H7 (cell line): ENCODE results near the gene ARHGEF10L. TPM values are rescaled to one million over a fixed set of nuclear protein-coding genes. Genes with fewer than 3 reads are reported as not detected.

ENCODE experiments used
- DNase-seq: peaks from one replicate; pipeline ENCODE4 v3.0.0; 2012
- H3K27me3 ChIP-seq: 2 replicates; pipeline ENCODE4 v1.6.0; 2011; ENCODE audit warnings: mild to moderate bottlenecking, low read length; ENCODE audit not compliant: control insufficient read depth, insufficient read depth
- H3K36me3 ChIP-seq: replicated peaks from 2 replicates; pipeline ENCODE4 v1.5.1; 2011; ENCODE audit warnings: low read length; ENCODE audit not compliant: control insufficient read depth, insufficient read depth
- H3K4me3 ChIP-seq: 2 replicates; pipeline ENCODE4 v1.5.1; 2011; ENCODE audit warnings: low read depth, mild to moderate bottlenecking, control low read depth, low read length, moderate library complexity; ENCODE audit not compliant: insufficient read depth
- total RNA-seq: library from RNA; depleted of rRNA; stranded (reverse); fragments of >200 nt; shearing (Covaris generic); gene quantifications from 2 replicates; pipeline ENCODE4 v1.2.3, GENCODE V29; 2014

Gene ARHGEF10L
- total RNA-seq, 1 experiment from 2014 or later = 54.8 TPM

- Histone ChIP-seq H3K4me3 (no peak overlapping the region), H3K27me3 (no peaks in the 10 kb centered on the region), H3K36me3 (peaks cover 29% of the 10 kb centered on the region)
- no peak for DNase-seq
Observed at GRCh38 chr1:17655922-17656321, 116.4 kb downstream of the ARHGEF10L start.

- no peak overlapping the region for H3K4me3 ChIP-seq
- peaks cover 31% of the 10 kb centered on the region for H3K36me3 ChIP-seq
- H3K27me3 ChIP-seq = no peaks in the 10 kb centered on the region
- no peak for DNase-seq
Observed at GRCh38 chr1:17657436-17657835, 117.9 kb downstream of the ARHGEF10L start.

DNA sequence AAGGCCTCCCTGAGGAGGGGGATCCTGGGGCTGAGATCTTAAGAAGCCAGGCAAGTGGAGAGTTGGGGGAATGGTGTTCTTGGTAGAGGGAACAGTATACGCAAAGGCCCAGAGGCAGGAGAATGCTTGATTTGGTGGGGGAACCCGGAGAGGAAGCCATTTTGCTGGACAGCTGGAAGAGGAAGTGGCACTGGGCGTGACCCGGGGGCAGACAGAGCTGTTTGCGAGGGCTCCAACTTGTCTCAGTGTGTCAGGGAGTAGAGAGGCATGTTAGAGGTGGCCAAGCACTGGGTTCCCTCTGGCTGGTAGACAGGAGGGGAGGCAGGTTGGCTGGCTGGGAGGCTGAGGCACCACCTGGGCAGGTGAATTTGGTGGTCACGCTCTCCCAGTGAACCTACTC lies 119.3 kb downstream of the ARHGEF10L start:
- Histone ChIP-seq H3K4me3 (no peak overlapping the region), H3K27me3 (no peaks in the 10 kb centered on the region), H3K36me3 (peaks cover 27% of the 10 kb centered on the region)
- DNase-seq = no peak

- DNase-seq = peak; percentile 96
- H3K27me3 ChIP-seq = no peaks in the 10 kb centered on the region
- no peak overlapping the region for H3K4me3 ChIP-seq
- H3K36me3 ChIP-seq = peaks cover 27% of the 10 kb centered on the region
Observed at GRCh38 chr1:17661546-17662157, 122.2 kb downstream of the ARHGEF10L start.

DNA sequence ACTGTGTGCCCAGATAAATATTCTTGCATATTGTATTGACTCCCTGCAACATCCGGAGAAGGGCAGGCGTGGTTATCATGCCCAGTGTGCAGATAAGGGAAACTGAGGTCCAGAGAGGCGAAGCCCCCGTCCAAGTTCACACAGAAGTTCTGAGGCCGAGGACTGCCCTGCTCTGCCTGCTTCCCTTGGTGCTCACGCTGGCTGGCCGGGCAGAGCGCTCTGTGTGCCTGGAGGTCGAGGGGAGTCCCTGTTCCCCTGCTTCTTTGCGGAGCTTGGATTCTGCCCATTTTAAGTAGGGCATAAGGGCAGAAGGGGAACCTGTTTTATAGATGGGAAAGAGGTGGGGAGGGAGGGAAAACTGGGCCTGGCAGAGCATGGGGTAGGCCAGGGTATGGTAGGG lies 122.8 kb downstream of the ARHGEF10L start:
- Histone ChIP-seq H3K36me3 (peaks cover 22% of the 10 kb centered on the region), H3K27me3 (no peaks in the 10 kb centered on the region), H3K4me3 (no peak overlapping the region)
- no peak for DNase-seq

- H3K36me3 ChIP-seq = peaks cover 22% of the 10 kb centered on the region
- H3K27me3 ChIP-seq = no peaks in the 10 kb centered on the region
- no peak overlapping the region for H3K4me3 ChIP-seq
- no peak for DNase-seq
Observed at GRCh38 chr1:17662786-17663185, 123.3 kb downstream of the ARHGEF10L start.

DNA sequence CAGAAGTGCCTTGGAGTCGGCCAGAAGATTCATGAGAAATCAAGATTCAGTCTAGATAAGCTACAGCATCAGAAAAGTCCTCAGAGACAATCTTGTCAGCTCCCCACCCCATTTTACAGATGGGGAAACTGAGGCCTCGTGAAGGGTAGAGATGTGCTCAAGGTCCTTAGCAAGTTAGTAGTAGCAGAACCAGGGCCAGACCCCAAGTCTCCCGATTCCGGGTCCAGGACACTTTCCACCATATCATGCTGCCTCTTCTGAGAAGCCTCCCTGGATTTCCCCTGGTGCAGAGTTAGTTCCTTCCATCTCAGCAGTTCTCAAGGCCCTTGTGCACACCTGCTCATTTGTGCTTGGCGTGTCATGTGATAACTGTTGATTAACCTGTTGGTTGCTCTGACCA lies 124.1 kb downstream of the ARHGEF10L start:
- no peak overlapping the region for H3K4me3 ChIP-seq
- no peak for DNase-seq
- peaks cover 19% of the 10 kb centered on the region for H3K36me3 ChIP-seq
- no peaks in the 10 kb centered on the region for H3K27me3 ChIP-seq

DNA sequence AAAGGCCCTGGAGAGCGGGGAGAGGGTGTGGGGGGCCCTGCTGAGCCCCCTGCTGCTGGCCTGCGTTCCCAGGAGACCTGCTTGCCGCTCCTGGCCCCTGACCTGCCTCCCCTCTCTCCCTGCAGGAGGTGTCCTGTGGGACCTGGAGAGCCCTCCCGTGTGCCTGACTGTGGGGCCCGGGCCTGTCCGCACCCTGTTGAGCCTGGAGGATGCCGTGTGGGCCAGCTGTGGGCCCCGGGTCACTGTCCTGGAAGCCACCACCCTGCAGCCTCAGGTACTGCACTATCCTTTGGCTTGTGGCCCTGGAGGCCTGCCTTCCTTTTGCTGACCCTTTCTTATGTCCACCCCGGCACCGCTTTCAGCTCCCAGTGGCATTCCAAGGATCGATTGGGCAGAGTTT lies 124.8 kb downstream of the ARHGEF10L start:
- peak; percentile 77 for DNase-seq
- peaks cover 18% of the 10 kb centered on the region for H3K36me3 ChIP-seq
- H3K27me3 ChIP-seq = no peaks in the 10 kb centered on the region

DNA sequence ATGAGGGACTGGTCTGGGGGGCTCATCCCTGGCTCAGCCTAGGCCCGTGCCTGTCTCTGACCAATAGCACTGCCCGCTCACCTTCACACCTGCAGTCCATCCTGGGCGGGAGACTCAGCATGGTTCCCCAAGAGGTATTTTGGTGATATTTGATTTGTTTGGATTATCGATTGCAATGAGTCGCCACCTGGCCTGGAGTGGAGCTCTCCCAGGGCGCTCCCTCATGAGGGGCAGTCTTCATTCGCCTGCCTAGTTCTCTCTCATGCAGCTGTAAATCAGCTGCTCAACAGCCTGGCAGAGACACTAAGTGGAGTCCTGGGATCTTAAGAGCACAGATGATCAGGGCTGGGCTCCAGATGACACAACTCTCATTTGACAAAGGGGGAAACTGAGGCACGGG lies 125.6 kb downstream of the ARHGEF10L start:
- peaks cover 15% of the 10 kb centered on the region for H3K36me3 ChIP-seq
- no peak for DNase-seq
- no peaks in the 10 kb centered on the region for H3K27me3 ChIP-seq
- H3K4me3 ChIP-seq = no peak overlapping the region

More for the DNA sequence above, 124.8 kb downstream of the ARHGEF10L start:
- no peak overlapping the region for H3K4me3 ChIP-seq

DNA sequence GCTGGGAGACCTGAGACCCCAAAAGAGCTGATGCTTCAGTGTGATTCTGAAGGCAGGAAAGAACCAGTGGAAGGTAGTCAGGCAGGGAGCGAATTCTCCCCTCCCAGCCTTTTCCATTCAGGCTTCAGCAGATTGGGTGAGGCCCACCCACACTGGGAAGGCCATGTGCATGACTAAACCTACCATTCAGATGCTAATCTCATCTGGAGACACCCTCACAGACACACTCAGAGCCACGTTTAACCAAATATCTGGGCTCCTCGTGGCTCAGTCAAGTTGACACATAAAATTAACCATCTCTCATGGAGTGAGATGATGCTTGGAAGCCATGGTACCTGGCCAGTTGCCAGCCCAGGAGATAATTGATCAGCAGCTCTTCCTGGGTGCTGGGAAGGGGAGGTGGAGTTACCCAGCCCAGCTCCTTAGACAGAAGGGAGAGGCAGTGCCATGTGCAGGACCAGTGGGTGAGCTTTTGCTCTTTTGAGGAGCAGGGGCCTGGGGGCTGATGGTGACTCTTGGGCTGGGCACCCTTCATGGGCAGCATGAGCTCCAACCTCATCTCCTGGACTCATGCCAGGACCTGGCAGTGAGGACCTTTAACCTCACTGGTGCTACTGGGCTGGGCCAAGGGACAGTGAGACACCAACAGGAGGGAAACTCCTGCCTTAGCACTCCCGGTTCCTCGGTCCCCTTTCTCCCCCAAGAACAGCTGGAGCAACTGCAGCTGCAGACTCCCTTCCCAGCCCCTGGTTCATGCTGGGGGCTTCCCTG lies 126.6 kb downstream of the ARHGEF10L start:
- Histone ChIP-seq H3K36me3 (peaks cover 15% of the 10 kb centered on the region), H3K27me3 (no peaks in the 10 kb centered on the region), H3K4me3 (no peak overlapping the region)
- peak; percentile 73 for DNase-seq

- no peak overlapping the region for H3K4me3 ChIP-seq
- H3K27me3 ChIP-seq = no peaks in the 10 kb centered on the region
- H3K36me3 ChIP-seq = peaks cover 13% of the 10 kb centered on the region
- DNase-seq = no peak
Observed at GRCh38 chr1:17667641-17668040, 128.1 kb downstream of the ARHGEF10L start.

DNA sequence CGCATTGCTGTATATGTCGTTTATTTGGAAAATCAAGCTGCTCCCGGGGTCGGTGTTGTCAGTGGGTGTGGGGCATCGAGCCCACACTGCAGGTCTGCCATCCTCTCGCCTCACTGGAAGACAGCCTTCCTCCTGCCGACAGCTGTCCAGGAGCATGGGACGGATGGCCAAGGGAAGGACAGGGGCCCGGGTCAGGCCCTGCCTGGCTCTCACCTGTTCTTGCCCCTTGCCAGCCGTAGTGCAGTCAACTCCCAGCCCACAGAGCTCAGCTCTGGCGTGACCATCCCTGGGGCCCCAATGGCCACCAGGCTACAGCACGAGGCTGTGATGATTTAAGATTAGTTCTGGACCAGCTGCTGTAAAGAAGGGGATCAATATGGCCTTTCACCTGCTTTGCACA lies 128.7 kb downstream of the ARHGEF10L start:
- Histone ChIP-seq H3K27me3 (no peaks in the 10 kb centered on the region), H3K36me3 (peaks cover 13% of the 10 kb centered on the region), H3K4me3 (no peak overlapping the region)
- no peak for DNase-seq

GRCh38 chr1:17668624-17669175 lies 129.2 kb downstream of the ARHGEF10L start:
- no peak overlapping the region for H3K4me3 ChIP-seq
- peaks cover 13% of the 10 kb centered on the region for H3K36me3 ChIP-seq
- DNase-seq = no peak
- H3K27me3 ChIP-seq = no peaks in the 10 kb centered on the region

DNA sequence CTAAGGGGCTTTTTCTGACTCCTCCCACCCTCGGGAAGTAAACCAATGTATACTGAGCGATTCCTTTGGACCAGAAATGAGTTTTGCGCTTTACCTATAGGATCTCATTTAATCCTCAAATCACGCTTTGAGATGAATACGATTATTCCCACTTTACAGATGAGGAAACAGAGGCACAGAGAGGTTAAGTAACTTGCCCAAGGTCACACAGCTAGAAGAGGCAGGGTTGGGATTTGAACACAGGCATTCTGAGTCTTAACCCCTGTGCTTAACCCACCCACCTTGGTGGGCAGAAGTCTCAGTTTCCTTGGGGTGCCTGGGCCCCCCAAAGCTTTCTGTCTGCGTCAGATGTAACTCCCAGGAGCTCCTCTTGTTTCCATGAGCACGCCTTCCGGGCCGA lies 129.8 kb downstream of the ARHGEF10L start:
- Histone ChIP-seq H3K4me3 (no peak overlapping the region), H3K36me3 (peaks cover 12% of the 10 kb centered on the region), H3K27me3 (no peaks in the 10 kb centered on the region)
- DNase-seq = no peak

- Histone ChIP-seq H3K27me3 (no peaks in the 10 kb centered on the region), H3K36me3 (peaks cover 8% of the 10 kb centered on the region), H3K4me3 (no peak overlapping the region)
- DNase-seq = no peak
Observed at GRCh38 chr1:17669866-17670451, 130.5 kb downstream of the ARHGEF10L start.
